ENCODE results near the gene SORL1-AS1.

DNA sequence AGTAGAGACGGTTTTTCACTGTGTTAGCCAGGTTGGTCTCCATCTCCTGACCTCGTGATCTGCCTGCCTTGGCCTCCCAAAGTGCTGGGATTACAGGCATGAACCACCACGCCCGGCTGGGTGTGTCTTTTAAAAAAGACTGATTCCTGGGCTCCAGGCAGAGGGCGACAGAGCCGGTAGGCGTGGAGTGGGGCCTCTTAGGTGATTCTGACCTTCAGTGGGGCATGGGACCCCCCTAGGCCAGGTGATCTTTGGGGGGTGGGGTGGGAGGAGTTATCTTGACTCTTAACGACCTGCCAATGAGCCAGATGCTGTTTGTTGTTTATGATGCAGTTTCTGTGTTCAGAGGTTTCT lies 12.9 kb upstream of the SORL1-AS1 start:
- no peak for TF ChIP-seq CREB1 (IDR thresholded peaks at IDR 0.05; ENCODE audit: low read depth)
- no peak for TF ChIP-seq YY1 (IDR thresholded peaks at IDR 0.05; ENCODE audit: low read depth)
- no peak for TF ChIP-seq EP300 (IDR thresholded peaks at IDR 0.05; ENCODE audit: borderline replicate concordance)
- TF ChIP-seq, protein P1, sequence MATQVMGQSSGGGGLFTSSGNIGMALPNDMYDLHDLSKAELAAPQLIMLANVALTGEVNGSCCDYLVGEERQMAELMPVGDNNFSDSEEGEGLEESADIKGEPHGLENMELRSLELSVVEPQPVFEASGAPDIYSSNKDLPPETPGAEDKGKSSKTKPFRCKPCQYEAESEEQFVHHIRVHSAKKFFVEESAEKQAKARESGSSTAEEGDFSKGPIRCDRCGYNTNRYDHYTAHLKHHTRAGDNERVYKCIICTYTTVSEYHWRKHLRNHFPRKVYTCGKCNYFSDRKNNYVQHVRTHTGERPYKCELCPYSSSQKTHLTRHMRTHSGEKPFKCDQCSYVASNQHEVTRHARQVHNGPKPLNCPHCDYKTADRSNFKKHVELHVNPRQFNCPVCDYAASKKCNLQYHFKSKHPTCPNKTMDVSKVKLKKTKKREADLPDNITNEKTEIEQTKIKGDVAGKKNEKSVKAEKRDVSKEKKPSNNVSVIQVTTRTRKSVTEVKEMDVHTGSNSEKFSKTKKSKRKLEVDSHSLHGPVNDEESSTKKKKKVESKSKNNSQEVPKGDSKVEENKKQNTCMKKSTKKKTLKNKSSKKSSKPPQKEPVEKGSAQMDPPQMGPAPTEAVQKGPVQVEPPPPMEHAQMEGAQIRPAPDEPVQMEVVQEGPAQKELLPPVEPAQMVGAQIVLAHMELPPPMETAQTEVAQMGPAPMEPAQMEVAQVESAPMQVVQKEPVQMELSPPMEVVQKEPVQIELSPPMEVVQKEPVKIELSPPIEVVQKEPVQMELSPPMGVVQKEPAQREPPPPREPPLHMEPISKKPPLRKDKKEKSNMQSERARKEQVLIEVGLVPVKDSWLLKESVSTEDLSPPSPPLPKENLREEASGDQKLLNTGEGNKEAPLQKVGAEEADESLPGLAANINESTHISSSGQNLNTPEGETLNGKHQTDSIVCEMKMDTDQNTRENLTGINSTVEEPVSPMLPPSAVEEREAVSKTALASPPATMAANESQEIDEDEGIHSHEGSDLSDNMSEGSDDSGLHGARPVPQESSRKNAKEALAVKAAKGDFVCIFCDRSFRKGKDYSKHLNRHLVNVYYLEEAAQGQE (IDR thresholded peaks at IDR 0.05; ENCODE audit: low read depth): no peak
- no peak for TF ChIP-seq TAF1 (IDR thresholded peaks at IDR 0.05; ENCODE audit: low read depth)
- TF ChIP-seq TEAD4 (IDR thresholded peaks at IDR 0.05): no peak
- TF ChIP-seq FOXM1 (IDR thresholded peaks at IDR 0.05; ENCODE audit: borderline replicate concordance, low read depth): no peak
